NCI-H1694 (cell line): ENCODE measurements around the gene POLN.

Experiments
- DNase-seq: peaks from one replicate; lab custom pipeline; 2025; lab: John Stamatoyannopoulos, UW

POLN gene

DNA sequence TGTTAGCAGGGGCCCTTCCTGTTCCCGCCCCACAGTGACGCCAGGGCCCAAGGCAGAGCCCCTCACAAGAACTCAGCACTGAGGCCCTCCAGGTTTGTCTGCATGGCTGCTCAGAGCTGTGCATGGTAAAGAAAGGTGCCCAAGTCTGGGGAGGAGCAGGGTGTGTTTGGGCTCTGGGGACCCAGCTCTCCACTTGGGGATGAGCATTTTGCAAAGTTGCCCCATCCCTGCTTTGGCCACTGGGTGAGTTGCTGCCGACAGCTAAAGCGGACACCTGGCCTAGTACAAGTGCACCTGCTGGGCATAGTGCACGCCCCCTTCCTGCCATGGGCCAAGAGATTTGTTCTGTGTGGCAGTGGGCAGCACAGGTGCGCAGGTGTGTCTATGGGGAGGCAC lies 22.0 kb upstream of the POLN start:
- no peak for DNase-seq

DNA sequence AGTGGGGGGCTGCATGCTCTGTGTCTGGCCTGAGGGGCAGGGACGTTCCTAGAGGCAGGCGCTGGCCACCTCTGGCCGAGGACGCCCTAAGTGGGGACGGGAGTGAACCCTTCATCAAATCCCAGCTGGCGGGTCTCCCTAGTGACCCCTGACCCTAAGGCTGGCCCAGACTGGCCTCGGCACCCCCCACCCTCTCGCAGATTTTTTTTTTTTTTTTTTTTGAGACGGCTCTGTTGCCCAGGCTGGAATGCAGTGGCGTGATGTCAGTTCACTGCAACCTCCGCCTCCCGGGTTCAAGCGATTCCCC lies 21.0 kb upstream of the POLN start:
- DNase-seq: no peak

DNA sequence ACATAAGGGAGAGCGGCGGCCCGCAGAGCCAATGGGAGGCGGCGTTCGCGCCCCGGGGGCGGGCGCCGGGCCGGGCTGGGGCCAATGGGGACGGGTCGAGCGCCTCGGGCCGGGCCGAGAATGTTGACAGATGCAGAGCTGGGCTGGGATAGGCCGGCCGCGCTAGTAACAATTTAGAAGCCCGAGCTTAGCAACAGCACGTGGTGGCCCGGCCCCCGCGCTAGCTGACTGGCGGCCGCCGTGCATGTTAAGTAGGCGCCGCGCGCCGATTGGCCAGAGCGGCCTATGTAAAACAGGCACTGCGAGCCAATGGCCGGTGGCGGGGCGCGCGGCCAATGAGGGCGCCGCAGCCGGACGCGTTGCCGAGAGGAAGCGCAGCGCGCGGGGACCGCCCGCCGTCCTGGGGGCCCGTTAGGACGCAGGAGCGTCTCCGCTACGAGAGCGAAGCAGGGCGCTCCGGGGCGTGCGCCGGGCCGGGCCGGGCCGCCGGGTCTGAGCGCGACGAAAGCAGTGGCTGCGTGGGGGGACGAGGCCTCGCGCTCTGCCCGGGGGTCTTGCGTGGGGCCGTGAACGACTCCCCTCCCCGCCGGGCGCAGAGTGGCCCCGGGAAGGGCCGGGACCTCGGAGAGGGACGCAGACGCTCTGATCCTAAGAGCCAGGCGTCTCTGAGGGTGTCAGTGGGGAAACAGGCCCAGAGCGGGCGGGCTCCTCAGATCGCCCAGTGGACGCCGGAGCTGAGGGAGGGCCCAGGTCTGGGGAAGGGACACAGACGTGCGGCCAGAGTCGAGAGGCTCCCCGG lies 20.4 kb upstream of the POLN start:
- peak; percentile 92 for DNase-seq

DNA sequence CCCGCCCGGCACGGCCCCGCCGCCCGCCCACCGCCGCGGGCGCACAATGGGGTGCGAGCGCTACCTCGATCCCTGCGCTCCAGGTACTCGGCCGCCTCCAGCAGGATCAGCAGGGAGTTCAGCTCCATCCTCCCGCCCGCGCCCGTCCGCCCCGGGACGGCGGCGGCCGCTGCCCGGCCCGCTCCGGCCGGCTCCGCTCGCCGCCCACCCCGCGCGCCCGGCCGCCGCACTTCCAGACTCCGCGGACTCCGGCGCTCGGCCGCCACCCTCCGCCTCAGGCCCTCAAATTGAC lies 19.9 kb upstream of the POLN start, which contains the start of gene MXD4:
Gene MXD4, minus strand, starts transcription at position 257 of the 292 bp plus-strand sequence. Its CDS starts 129 bp downstream, at position 128.
- DNase-seq: no peak

DNA sequence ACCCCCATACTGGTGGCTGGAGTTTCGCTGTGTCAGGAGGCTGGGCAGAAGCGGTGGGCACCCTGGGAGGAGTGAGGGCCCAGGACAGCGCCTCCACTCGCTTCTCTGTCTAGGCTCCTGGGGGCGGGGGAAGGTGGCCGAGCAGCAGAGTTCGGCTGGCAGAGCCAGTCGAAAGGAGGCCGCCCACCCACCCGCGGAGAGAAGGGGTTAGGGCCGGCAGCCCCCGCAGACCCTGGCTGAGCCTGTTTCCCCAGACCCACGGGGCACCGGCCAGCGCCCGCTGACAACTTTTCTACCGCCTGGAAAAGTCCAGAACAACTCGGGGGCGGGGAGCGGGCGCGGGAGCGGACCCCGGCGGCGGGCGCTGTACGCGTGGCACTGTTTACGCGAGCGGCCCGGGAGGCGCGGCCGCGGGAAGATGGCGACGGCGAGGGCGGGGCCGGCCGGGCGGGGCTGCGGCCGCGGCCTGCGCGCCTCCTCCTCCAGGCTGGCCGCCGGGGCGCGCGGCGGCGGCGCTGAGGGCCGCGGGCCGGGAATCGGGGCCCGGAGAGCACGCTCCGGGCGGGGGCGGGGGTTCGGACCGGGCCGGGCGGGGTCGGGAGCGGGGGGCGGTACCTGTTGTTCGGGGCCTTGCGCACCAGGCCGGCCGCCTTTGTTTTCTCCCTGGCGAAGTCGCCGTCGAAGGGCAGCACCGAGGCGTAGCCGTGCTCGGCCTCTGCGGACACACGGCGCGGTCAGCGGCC lies 19.4 kb upstream of the POLN start:
- no peak for DNase-seq

DNA sequence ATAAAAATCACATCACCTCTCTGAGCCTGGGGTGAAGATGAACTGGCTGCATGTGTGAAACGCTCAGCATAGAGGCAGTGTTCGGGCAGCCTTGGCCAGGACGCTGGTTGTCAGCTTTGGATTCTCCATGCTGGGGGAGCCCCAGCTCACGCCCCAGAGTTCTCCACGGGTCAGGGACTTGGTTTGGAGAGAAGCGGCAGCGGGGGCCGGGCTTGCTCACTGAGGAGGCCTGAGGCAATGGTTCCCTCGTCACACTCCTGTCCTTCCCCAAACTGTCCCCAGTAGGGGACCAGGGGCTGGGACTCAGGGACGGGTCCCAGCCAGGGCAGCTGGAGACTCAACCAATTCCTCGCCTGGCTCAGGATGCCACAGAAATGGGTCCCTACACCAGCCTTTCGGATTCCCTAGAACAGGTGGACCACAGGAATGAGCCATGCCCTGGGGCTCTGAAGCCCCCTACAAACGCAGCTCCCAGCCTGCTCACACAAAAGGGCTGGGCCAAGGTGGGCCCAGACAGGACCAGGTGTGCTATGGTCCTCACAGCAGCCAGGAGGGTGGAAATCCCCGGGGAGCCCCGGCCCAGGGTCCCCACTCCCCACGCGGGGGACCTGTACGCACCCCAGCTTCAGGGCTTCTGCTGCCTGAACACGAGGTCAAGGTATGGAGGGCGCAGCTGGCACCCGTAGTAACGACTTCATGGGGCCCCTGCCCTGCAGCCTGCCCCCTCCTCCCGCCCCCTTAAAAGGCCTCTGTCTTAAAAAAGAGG lies 18.6 kb upstream of the POLN start:
- DNase-seq: no peak

DNA sequence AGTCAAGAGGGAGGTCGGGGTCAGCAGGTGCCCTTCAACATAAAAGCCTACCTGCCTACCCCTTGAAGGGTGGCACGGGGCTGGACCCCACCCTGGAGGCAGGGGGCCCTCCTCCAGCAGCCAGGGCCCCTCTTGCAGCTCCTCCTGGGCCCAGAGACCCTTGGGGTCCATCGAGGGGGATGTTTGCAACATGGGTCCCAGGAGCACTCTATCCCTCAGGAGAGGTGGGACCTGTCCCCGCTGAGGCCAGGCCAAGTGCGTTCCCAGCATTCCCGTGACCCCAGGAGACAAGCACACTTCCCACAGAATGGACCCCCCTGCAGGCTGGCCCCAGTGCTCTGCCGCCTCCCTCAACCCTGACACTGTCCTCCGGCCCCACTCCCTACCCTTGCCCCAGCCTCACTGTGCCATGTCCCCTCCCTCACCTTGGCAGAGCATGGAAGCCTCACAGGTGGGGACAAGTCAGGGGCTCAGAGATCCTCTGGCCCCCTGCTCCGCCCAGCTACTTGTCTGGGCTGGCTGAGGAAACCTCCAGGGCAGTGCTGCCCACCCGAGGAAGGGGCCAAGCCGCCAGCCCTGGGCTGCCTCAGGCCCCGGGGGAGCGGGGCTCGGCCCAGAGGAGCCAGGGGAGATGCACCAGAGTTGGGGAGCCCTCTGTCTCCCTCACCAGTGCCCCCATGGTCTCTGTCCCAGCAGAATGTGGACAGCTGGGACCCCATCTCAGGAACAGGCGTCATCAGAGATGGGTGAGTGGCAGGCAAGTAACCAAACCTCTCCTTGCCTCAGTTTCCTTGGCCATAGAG lies 17.8 kb upstream of the POLN start:
- no peak for DNase-seq

DNA sequence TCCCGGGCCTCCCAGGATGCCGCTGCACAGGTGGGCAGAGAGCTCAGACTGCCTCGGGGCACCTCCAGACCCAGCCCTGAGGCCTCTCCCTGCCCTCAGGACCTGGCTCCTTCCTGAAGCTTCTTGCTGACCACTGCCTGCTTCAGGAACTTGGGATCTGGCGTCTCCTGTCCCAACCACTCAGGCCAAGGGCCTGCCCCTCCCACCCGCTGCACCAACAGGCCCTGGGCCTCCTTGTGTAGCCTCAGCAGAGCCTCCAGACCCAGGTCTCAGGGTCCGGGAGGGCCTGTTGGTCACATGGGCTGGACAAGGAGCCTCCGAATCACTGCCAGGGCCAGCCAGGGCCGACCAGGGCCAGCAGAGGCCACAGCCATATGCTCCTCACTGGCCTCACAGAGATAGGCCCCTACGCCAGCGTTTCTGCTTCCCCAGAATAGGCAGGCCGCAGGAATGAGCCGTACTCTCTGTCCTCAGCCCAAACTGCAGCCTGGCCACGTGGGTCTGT lies 17.2 kb upstream of the POLN start:
- no peak for DNase-seq

DNA sequence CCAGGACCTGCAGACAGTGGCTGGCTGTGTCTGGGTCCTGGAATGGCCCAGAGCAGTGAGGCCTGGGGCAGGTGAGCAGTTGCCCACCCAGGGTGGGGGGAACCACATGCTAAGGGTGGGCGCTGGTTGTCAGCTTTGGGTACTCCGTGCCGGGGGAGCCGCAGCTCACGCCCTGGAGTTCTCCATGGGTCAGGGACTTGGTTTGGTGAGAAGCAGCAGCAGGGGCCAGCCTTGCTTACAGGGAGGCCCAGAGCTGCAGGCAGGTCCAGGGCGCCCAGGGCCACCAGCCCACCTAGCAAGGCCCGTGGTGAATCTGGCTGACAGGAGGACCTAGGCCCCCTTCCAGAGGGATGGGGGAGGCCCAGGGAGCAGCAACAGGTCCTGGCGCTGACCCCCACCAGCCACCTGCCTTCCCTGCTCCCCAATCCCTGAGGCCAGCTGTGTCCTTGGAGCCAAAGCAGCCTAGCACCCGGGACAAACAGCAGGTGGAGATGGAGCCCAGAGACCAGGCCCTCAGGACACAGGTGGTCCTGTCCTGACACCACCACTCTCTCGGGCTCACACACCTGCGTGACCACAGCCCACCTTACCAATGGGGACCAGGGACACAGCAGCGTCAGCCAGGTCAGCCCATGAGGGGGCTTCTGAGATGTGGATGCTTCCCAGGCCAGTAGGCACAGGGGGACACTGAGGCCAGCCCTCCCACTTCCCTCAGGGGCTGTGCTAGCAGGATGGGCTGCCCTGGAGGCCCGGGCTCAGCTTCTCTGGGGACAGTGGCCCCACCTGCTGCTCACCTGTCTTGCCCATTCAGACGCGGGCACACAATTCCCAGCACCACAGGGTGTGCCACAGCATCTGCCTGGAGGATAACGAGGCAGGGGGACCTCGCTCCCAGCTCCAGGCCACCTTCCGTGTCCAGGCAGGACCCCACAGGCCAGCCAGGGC lies 16.4 kb upstream of the POLN start:
- no peak for DNase-seq

DNA sequence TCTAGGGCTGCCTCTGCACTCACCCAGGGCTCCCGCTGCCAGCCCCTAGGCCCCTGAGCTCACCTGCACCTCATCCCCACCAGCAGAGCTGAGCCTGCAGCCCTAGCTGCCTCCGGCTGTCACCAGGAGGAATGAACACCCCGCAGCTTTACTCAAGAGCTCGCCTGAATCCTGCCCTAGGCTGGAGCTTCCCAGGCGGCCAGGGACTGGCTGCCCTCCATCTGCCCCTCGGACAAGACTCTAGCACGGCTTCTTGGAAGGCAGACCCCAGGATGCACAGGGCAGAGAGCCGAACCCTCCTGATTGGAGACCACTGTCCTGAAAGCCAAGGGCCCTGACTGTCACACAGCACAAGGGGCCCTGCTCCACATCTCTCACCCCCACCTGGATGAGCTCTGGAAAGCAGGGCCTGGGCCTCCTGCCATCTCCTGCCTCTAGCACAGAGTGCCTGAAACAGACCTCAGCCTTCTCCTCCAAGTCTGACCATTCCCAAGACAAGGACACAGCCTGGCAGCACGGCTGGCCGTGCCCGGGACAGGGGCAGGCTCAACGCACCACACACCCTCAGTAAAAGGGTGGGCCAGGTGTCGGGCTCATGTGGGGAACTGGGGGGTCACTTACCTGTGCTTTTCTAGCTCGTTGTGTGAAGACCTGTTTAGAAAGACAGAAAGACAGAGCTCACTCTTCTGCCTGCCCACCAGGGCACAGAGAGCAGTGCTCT lies 15.6 kb upstream of the POLN start:
- DNase-seq: no peak

DNA sequence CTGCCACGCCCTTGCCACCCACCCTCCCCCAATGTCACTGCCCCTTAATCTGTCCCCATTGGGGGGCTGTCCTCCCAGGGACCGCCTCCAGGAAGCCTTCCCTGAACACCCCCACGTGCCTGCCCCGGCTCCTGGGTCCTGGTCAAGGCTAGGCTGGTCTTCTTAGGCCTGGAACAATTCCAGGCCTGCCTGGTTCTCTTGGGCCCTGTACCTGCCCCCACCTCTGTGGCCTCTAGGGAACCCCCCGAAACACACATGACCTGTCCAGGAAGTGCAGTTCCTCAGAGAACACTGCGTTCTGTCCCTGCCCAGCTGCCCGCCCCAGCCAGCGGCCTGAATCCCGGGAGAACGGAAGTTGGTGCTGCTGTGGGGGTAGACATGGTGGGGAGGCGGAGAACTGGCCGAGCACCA lies 14.9 kb upstream of the POLN start:
- DNase-seq: no peak

DNA sequence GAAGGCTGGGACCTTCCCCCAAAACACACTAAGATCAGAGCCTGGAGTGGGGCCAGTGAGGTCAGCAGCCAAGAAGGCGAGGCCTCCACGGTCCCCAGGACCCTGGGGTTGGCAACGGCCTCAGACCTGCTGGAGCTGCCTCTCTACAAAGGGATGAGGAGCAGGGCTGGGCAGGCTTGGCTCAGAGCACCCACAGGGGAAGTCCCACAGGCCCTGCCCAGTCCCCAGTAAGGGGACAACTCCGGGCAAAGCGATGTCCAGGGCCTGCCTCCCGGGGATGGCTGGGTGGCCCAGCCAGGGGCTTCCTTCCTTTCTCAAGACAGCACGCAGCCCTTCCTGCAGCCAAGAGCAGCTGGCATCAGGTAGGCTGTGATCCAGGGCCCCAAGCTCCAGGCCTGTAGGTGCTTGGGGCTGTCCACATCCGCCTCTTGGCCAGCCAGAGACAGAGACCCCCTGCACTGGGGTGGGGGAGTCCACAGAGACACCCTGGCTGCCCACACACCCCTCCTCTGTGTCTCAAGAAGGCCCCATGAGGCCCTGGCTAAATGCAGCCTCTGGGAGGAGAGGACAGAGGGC lies 14.3 kb upstream of the POLN start:
- no peak for DNase-seq

DNA sequence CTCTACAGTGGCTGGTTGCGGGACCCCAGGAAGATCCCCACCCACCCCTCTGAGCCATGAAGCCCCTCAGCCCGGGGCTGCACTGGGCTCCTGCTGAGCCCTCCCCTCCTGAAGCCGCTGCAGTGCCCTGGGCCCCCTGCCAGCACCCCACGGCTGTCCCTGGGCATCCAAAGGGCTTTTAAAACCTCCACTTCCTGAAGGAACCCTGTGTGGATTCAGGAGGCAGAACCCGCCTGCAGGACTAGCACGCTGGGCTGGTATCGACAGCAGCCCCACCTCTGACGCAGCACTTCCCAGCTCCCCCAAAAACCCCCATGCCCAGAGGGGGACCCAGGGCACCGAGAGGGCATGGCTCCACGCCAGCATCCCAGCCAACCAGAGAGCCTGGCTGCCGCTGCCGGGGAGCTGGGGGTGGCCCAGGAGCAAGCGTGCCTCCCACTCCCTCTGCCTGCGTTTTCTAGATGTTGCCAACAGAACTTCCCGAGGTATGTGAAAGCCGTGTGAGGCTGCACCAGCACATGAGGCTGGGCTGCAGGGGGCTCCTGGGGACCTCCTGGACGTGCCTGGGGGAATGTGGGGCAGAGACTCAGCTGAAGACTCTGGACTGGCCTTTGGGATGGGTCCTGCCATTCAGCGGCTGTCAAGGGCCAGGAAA lies 13.7 kb upstream of the POLN start:
- DNase-seq: no peak

DNA sequence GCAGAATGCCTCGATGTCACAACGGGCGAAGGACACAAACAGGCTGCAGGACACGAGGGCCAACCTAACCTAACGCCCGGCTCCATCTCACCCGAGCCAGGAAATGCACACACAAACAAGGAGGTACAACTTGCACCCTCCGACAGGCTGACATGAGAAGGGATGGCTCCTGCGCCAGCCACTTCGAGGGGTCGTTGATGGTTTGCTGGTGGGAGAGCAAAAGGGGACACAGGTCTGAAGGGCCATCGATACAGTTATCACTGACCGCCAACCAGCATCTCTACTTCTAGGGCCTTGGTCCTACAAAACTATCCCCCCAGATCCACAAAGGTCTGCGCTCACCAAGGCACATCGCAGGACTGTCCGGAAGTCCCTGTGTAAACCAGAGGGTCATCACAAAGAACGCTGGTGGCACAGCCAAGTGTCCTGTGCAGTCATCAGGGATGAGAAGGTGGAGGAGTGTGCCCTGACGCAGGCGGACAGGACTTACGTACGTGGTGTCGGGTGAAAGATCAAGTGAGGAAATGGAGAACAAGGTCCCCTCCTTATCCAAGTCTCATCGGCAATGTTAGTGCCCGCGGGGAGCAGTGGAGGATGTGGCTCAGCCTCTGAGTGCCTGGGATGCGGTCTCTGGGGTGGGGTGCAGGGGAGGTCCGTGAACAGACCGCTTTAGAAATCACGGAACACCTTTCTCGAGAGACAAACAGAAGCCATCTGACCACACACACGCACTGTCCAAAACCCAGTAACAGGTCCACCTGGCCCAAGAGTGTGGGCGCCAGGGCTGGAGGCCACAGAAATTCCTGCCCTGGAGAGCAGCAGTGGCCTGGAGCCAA lies 13.0 kb upstream of the POLN start:
- DNase-seq: no peak

DNA sequence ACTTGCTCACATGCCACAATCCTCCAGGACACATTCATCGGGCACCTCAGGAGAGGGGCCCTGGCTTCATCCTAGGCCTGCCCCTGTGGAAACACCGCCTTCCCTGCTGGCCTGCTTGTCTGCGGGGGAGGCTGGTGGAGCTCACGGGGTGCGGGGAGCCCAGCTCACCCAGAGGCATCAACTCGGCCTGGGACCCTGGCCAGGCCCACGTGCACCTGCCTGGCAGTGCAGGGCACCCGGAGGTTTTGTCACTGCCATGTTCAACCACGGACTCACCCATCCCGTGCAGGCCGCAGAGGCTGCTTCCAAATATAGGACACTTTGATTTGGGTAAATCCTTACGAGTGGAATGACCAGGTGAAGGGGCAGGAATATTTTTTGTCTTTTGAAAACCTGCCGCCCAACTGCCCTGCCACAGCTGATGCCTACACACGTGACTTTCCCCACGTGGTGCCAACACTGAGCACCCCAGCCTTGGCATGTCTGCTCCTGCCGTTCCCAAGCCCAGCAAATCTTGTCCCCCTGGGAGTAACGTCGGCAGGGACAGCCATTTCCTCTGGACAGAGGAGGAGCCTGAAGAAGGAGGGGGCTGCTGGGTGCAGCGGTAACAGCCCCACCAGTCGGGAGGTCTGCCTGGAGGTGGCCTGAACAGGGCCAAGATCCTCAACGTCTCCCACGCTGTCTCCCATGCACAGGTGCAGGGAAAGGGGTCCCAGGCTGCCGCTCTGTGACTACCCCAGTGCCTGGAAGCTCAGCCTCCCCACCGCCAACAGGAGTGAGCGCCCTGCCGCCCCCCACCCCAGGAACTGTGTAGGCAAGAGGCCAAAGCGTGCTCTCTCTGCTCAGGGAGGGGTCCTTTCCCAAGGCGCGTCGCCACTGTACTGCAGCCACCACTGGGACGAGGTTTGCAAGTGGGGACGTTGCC lies 11.5 kb upstream of the POLN start:
- no peak for DNase-seq

DNA sequence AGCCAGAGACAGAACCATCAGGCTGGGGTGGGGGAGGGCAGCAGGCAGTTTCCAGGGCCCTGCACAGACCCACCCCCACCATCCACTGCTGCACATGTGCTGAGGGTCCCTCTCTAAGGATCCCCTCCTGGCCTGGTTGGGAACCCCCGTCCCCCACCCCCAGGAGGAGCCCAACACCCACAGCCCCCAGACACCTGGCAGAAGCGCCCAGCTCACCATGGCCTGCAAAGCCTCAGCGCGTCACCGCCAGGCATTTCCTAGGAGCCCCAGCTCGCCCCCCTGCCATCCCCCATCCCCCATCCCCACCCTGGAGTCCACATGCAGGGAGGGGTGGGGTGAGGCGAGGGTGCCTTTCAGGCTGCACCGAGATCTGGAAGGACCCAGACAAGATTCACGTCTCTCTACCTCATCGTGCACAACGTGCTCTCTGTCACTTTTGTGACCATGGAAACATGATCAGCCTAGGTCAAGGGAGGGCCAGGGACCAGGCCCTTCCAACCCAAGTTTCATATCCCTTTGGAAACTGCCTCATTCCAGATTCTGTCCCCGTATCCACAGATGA lies 10.7 kb upstream of the POLN start:
- no peak for DNase-seq
